Esophagus muscularis mucosa (tissue), 4 donors: ENCODE results near the gene ZC3H12C. TPM values are rescaled to one million over a fixed set of nuclear protein-coding genes. Genes with fewer than 3 reads are reported as not detected.

Experiments used
- DNase-seq: peaks from one replicate; pipeline ENCODE4 v3.0.0-alpha.2; 2017; ENCODE audit errors: extremely low spot score
- H3K27ac ChIP-seq, 4 donors: fragments of 200-600 bp; sonication (generic); replicated peaks in 1 of 4; 1 replicate in 3 of 4; 2 replicates in 1 of 4; pipeline ENCODE4 v1.5.1; 2016 to 2019; ENCODE audit warnings: mild to moderate bottlenecking in 1 of 4
- H3K27me3 ChIP-seq, 4 donors: fragments of 200-600 bp; sonication (generic); one replicate each; pipeline versions ENCODE4 v1.5.1 to v1.6.0; 2016 to 2019
- H3K36me3 ChIP-seq, 4 donors: fragments of 200-600 bp; sonication (generic); one replicate each; pipeline ENCODE4 v1.5.1; 2016 to 2019
- H3K4me1 ChIP-seq, 4 donors: fragments of 200-600 bp; sonication (generic); one replicate each; pipeline ENCODE4 v1.5.1; 2016 to 2019
- H3K4me3 ChIP-seq, 4 donors: fragments of 200-600 bp; sonication (generic); 1 replicate in 2 of 4; 2 replicates in 2 of 4; pipeline ENCODE4 v1.5.1; 2016 to 2019; ENCODE audit warnings: mild to moderate bottlenecking in 4 of 4, moderate library complexity in 1 of 4
- H3K9me3 ChIP-seq, 4 donors: fragments of 200-600 bp; sonication (generic); 1 replicate in 3 of 4; 2 replicates in 1 of 4; pipeline ENCODE4 v1.5.1; 2016 to 2019
- EP300 ChIP-seq: sonication (generic); formaldehyde crosslinking; IDR thresholded peaks from one replicate; pipeline ENCODE4 v1.6.1; 2017; ENCODE audit warnings: antibody characterized with exemption
- POLR2A ChIP-seq: fragments of 450-650 bp; IDR thresholded peaks from one replicate; pipeline ENCODE4 v1.6.1; 2017; ENCODE audit warnings: antibody characterized with exemption, moderate library complexity, mild to moderate bottlenecking, low read depth
- POLR2AphosphoS5 ChIP-seq, 2 donors: sonication (generic); formaldehyde crosslinking; IDR thresholded peaks; one replicate each; pipeline ENCODE4 v1.6.1; 2017; ENCODE audit warnings: antibody characterized with exemption in 2 of 2
- WGBS: methylation state at CpG from one replicate; pipeline ENCODE4 v1.1.5; 2018; 5-methylcytosine and 5-hydroxymethylcytosine counted together
- intact Hi-C: fragments of 100-400 bp; cut with DNase I; formaldehyde crosslinking; loops from one replicate; pipeline ENCODE4 v1.15.1; 2023
- total RNA-seq, 4 donors: library from RNA; depleted of rRNA; stranded (reverse); fragments of >200 nt; gene quantifications; one replicate each; pipeline versions ENCODE4 v1.1.0 to v1.2.1, GENCODE V29; 2016
- TF ChIP-seq, protein P1 (sequence below), 3 experiments: fragments of 200-600 bp in 2 of 3; fragments of 450-650 bp in 1 of 3; sonication (generic) in 2 of 3; IDR thresholded peaks; one replicate each; pipeline ENCODE4 v1.5.1; 2017 to 2019; ENCODE audit warnings: antibody characterized with exemption in 3 of 3, mild to moderate bottlenecking in 2 of 3, moderate library complexity in 1 of 3

The ZC3H12C gene
- total RNA-seq, 4 donors from 2014 or later, result 21.9 to 33.6 (median 24.4) TPM

DNA sequence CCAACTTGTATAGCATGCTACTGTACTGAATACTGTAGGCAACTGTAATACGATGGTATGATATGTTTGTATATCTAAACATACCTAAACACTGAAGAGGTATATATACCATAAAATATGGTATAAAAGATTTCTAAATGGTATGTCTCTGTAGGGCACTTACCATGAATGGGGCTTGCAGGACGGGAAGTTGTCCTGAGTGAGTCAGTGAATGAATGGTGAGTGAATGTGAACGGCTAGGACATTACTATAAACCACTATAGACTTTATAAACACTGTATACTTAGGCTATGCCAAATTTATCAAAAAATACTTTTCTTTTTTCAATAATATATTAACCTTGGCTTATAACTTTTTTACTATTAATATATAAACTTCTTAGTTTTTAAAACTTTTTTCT lies 66.8 kb downstream of the ZC3H12C start:
- no peaks in the 10 kb centered on the region for H3K4me1 ChIP-seq
- DNase-seq, result no peak
- 78% methylated on average over 3 of the region's 3 CpGs for WGBS
- H3K9me3 ChIP-seq, result no peaks in the 10 kb centered on the region
- no peak for TF ChIP-seq POLR2A
- no peak for TF ChIP-seq EP300
- TF ChIP-seq POLR2AphosphoS5 (IDR thresholded peaks at IDR 0.05), result no peak
- TF ChIP-seq, protein P1, sequence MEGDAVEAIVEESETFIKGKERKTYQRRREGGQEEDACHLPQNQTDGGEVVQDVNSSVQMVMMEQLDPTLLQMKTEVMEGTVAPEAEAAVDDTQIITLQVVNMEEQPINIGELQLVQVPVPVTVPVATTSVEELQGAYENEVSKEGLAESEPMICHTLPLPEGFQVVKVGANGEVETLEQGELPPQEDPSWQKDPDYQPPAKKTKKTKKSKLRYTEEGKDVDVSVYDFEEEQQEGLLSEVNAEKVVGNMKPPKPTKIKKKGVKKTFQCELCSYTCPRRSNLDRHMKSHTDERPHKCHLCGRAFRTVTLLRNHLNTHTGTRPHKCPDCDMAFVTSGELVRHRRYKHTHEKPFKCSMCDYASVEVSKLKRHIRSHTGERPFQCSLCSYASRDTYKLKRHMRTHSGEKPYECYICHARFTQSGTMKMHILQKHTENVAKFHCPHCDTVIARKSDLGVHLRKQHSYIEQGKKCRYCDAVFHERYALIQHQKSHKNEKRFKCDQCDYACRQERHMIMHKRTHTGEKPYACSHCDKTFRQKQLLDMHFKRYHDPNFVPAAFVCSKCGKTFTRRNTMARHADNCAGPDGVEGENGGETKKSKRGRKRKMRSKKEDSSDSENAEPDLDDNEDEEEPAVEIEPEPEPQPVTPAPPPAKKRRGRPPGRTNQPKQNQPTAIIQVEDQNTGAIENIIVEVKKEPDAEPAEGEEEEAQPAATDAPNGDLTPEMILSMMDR (IDR thresholded peaks at IDR 0.05), result no peak
- no peaks in the 10 kb centered on the region for H3K27me3 ChIP-seq
- intact Hi-C loops, result no loop called here
- no peak overlapping the region for H3K27ac ChIP-seq
- H3K4me3 ChIP-seq, result no peak overlapping the region
- peaks cover 21 to 56% (median 37%) of the 10 kb centered on the region in 4 donors for H3K36me3 ChIP-seq

DNA sequence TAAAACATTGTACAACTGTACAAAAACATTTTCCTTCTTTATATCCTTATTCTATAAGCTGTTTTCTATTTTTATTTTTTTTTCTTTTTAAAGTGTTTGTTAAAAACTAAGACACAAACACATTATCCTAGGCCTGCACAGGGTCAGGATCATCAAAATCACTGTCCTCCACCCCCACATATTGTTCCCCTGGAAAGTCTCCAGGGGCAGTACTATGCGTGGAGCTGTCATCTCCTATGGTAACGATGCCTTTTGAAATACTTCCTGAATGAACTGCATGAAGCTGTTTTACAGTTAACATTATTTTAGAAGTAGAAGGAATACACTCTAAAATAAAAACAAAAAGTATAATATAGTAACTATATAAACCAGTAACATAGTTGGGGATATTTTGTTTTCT lies 67.2 kb downstream of the ZC3H12C start:
- Histone ChIP-seq H3K36me3 (peaks cover 21 to 60% (median 42%) of the 10 kb centered on the region in 4 donors), H3K27me3 (no peaks in the 10 kb centered on the region), H3K27ac (no peak overlapping the region), H3K9me3 (no peaks in the 10 kb centered on the region), H3K4me3 (no peak overlapping the region), H3K4me1 (no peaks in the 10 kb centered on the region)
- intact Hi-C loops, result no loop called here
- no peak for DNase-seq
- TF ChIP-seq, protein P1 (IDR thresholded peaks at IDR 0.05), result no peak
- TF ChIP-seq POLR2A (no peak), EP300 (no peak), POLR2AphosphoS5 (IDR thresholded peaks at IDR 0.05) (no peak)
- 55% methylated on average over 2 of the region's 2 CpGs for WGBS

DNA sequence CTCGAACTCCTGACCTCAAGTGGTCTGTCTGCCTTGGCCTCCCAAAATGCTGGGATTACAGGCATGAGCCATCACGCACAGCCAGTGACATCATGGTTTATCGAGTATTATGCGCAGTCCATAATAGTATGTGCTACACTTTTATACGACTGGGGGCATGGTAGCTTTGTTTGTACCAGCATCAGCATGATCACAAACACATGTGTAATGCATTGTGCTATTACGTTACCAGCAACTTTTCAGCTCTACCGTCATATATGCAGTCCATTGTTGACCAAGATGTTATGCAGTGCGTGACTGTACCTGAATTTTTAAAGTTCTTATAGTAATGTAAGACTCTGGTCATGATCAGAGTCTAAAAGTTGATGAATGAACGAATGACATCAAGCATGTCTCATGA lies 67.9 kb downstream of the ZC3H12C start:
- intact Hi-C loops, result no loop called here
- TF ChIP-seq, protein P1 (IDR thresholded peaks at IDR 0.05), result no peak
- no peak for TF ChIP-seq POLR2AphosphoS5 (IDR thresholded peaks at IDR 0.05)
- TF ChIP-seq POLR2A, result no peak
- TF ChIP-seq EP300, result no peak
- Histone ChIP-seq H3K4me3 (no peak overlapping the region), H3K4me1 (no peaks in the 10 kb centered on the region), H3K27ac (no peak overlapping the region), H3K27me3 (no peaks in the 10 kb centered on the region), H3K9me3 (no peaks in the 10 kb centered on the region), H3K36me3 (peaks cover 21 to 65% (median 43%) of the 10 kb centered on the region in 4 donors)
- DNase-seq, result no peak
- 96% methylated on average over 9 of the region's 9 CpGs for WGBS

DNA sequence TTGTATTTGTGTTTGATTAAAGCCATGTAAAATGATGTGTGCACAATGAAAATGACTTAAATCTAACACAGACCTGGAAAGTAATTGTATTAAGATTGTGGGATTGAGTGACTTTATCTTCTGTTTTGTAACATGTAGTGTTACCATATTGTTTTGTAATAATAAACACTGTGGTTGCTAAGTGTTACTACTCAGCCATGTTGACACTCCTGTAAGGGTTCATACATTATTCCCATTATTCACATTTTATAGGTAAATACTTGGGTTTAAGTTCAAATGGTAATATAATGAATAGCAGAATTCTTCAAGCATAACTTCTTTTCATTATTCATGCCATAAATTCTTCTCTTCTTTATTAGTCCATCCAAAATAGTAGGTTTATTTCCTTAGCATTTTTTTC lies 69.0 kb downstream of the ZC3H12C start:
- no peak overlapping the region for H3K4me3 ChIP-seq
- DNase-seq, result no peak
- peaks cover 21 to 61% (median 43%) of the 10 kb centered on the region in 4 donors for H3K36me3 ChIP-seq
- no peaks in the 10 kb centered on the region for H3K4me1 ChIP-seq
- intact Hi-C loops, result no loop called here
- H3K27me3 ChIP-seq, result no peaks in the 10 kb centered on the region
- H3K9me3 ChIP-seq, result no peaks in the 10 kb centered on the region
- no peak overlapping the region for H3K27ac ChIP-seq
- TF ChIP-seq, protein P1 (IDR thresholded peaks at IDR 0.05), result no peak
- no peak for TF ChIP-seq POLR2A
- no peak for TF ChIP-seq EP300
- no peak for TF ChIP-seq POLR2AphosphoS5 (IDR thresholded peaks at IDR 0.05)
